ENCODE results near the gene FAM184A.

- no peak for TF ChIP-seq CTCF (IDR thresholded peaks at IDR 0.05)
- TF ChIP-seq POLR2A (IDR thresholded peaks at IDR 0.05), result no peak
- no peak for TF ChIP-seq POLR2AphosphoS5 (IDR thresholded peaks at IDR 0.05)
- TF ChIP-seq EP300 (IDR thresholded peaks at IDR 0.05), result no peak
Observed at GRCh38 chr6:118965371-118965770, 113.1 kb downstream of the FAM184A start.
